ENCODE results near the gene SERPIND1. TPM values are rescaled to one million over a fixed set of nuclear protein-coding genes. Genes with fewer than 3 reads are reported as not detected.
"Not testable (repeated sequence)": the region's sequence is repeated elsewhere in the genome, so short reads cannot be mapped to it uniquely, and the experiment has no call there.

SERPIND1 gene, protein sequence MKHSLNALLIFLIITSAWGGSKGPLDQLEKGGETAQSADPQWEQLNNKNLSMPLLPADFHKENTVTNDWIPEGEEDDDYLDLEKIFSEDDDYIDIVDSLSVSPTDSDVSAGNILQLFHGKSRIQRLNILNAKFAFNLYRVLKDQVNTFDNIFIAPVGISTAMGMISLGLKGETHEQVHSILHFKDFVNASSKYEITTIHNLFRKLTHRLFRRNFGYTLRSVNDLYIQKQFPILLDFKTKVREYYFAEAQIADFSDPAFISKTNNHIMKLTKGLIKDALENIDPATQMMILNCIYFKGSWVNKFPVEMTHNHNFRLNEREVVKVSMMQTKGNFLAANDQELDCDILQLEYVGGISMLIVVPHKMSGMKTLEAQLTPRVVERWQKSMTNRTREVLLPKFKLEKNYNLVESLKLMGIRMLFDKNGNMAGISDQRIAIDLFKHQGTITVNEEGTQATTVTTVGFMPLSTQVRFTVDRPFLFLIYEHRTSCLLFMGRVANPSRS
- polyA plus RNA-seq (ENCODE audit: insufficient read length in 10 of 10) = under 1 TPM in 3 of 10 donors, not detected in 7; 0.07 to 0.55 (median 0.16) TPM
- long read RNA-seq, donor 1 = 0 reads
- long read RNA-seq, donor 2 = 0 reads
- long read RNA-seq, donor 3 = 0 reads
- long read RNA-seq, donor 4 = 0 reads
- long read RNA-seq, donor 5 = 0 reads
- long read RNA-seq, donor 6 = 0 reads
- long read RNA-seq, donor 7 = 0 reads
- long read RNA-seq, donor 8 = 0 reads
- long read RNA-seq, donor 9 = 0 reads

DNA sequence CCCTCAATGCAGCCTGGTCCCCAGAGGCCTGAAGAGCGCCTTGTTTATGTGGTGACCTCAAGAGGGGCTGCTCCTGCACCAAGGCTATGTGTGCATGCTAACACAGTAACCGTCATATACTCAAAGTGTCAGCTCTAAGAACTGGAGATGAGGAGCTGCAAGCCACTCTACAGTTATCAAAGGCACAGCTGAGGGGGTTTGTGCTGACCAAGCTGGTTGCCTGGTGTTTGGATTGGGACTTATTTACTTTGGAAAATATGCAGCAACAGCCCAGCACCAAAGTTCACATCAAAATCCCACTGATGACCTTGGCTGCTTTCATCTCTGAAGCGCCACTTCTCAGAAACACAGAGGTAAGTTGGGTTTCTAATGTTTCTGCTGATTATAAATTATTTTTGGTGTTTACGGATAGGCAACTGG lies at the start of gene SERPIND1:
TSS of gene SERPIND1 (plus strand) at position 321 of the 420 bp plus-strand sequence. CDS start 5,200 bp downstream, outside the sequence.
- DNase-seq = no peak

DNA sequence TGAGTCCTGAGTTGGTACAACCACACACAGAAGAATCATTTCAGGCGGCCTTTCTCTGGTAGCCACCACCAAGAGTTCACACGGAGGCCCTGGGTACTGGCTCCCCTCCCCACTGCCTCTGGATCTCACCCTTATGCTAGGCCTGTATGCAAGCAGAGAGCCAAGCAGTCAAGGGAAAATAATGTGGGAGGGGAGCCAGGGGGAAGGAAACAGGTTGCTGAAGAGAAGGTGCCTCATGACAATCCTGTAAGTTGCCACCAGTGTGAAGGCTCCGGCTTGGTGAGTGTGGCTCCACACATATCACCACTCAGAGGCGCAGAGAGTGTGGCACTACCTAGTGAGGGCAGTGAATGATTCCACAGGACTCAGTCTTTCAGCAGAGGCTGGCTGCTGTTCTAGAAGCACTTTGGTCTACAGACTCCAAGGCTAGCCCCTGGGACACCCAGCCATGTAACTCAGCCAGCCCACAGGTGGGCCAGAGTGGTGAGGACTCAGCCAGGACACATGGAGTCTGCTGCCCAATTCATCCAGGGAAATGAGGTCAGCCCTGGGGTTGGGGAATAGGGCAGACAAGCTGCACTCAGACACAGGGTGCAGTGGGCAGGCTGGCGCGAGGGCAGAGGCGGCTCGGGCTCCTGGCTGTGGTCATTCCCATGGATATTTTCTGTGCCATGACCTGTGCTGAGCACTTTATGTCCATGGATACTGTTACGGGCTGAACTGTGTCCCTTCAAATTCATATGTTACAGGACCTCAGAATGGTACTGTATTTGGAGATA lies 49.0 kb upstream of the SERPIND1 start:
- DNase-seq = no peak

DNA sequence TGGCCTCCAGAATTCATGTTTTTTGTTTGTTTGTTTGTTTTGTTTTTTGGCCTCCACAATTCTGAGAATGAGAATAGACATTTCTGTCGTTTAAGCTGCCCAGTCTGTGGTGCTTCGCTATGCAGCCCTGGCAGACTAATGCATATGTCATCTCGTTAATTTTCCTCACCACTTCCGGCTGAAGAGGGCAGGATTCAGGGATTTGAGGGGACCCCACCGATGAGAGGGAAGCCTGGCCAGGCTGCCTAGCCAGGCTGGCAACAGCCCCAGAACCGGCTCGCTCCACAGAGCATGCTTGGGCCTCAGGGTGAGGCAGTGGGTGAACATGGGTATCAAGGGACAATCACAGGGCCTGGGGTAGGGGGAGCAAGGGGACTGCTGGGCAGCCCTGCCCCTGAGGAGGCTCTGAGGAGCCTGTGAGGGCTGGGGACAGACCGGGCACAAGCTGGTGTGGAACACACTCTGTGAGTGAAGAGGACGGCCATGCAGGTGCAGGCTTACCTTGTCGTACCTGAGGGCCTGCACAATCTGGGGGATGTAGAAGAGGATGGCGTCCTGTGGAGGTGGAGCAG lies 47.8 kb upstream of the SERPIND1 start:
- no peak for DNase-seq

DNA sequence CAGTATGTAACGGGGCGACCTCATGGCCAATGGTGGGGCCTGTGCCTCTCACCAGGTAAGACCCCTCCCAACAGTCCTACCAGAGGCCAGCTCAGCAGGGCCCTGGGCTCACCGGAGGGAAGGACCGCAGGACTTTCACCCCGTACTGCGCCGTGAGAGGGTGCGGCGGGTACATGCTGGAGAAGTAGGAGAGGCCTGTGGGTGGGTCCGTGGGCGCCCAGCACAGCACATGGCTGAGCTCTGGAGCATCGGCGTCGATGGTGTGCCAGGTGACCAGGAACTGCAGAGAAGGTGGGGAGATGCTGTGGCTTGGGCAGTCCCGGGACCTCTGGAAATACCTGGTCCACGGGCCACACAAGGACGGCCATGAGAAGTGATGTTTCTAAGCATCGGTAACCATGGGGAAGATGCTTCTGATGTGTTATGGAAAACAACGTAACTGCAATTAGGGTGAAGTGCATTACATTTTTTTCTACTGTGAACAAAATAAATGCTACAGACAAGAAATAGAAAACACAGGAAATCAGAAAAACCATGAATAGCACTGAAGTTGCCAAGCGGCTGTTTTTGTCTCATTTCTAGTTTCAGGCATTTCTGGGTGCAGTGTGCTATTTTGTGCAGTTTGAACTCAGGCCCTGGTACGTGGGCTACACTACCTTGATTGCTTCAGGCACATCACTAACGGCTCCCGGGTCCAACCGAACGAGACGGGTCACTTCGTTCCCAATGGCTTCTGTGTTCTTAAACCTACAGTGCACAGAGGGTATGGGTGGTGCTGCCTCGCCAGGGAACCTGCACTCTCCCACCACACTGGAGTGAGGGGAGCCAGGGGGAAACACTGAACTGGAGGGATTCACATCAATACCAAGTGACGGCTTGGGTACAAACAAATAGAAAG lies 46.5 kb upstream of the SERPIND1 start:
- no peak for DNase-seq

DNA sequence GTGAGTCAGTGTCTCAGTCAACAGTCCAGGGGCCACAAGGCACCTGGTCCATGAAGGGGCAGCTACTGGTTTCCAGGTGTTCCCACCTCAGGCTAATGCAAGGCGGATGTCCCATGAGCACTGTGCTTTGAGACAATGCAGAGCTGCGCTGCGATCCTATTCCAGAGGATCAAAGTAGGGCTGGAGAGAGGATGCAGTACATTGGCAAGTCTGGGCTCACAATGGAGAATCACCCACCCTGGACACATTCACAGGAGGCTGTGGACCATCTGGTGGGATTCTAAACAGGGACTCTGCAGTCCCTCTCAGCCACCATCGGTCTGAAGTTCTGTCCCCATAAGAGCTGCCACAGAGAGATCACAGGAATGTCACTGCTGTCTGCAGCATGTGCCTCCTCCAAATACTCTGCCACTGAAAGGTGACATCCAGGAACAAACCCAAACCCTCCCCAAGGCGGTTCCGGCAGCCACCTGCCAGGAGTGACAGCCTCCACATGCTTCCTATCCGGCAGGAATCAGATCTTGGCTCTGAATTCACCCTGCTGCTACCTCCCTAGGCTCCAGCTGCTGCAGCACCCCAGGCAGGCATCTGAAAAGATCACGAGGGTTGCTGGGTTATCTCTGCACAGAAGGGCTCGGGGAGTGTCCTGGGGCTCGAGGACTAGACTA lies 45.3 kb upstream of the SERPIND1 start:
- DNase-seq = no peak

DNA sequence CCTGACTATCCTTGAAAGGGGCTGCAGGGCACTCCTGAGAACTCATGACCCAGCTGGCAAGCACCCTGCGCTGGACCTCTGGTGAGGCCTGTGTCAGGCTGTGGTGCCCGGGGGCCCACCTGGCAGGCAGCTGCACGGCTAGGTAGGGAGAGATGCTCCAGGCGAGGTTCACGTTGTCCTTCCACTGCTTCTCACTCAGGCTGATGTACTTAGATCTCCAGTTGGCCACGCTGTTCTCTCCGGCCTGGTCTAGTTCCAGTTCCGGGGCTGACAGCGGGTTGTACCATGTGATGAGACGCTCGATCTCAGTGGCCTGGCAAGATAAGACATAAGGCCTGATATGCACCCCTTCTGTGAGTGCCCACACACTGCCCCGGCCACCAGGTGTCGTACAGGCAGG lies 44.7 kb upstream of the SERPIND1 start:
- no peak for DNase-seq

DNA sequence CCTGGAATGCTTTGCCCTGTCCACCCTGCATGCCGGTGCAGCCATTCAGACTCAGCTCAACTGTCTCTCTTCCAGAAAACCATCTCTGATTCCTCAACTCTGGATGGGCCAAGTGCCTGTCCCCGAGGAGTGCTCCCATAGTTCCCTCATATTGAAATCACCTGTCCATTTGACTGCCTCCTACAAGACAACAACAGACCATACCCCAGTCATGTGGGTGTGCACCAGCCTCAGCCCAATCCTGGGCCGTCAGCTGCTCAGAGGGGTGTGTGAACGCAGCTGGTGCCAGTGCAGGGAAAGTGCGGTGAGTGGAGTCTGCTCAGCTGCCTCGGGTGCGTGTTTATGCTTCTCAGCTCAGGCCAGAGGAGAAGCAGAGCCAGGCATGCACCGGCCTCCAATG lies 41.5 kb upstream of the SERPIND1 start:
- DNase-seq = not testable (repeated sequence)

DNA sequence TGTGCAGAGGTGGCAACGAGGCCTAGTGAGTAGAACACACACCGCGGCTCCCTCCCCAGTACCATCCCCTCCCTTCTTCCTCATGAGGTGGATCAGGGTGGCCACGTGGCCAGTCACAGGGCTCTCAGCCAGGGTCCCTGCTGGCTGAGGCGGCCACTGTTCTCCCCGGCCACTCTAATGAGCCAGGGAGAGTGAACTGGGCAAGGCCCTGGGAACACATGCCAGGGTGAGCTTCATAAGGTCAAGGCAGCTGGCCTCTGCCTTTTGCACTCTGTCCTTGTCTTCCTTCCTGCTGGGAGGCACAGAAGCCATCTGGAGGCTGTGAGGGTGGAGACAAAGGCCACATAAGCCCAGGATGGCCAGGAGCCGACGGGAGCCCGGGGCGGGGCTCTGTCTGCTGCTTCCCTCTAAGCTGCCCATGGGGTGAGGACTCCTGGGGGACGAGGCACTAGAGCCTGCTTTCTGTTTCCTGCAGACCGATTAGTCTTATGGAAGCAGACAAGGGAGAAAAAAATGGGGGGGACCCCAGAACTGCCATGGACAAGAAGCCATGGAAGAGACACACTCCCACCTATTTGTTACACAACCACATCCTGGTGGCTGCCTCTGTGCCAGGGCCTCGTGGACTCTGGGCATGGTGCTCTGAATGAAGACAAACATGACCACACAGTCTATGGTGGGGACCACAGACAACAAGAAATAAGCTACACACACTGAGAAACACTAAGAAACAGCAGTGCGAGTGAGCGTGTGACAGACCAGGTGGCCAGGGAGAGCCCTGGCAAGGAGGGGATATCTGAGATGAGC lies 38.4 kb upstream of the SERPIND1 start:
- DNase-seq = not testable (repeated sequence)

DNA sequence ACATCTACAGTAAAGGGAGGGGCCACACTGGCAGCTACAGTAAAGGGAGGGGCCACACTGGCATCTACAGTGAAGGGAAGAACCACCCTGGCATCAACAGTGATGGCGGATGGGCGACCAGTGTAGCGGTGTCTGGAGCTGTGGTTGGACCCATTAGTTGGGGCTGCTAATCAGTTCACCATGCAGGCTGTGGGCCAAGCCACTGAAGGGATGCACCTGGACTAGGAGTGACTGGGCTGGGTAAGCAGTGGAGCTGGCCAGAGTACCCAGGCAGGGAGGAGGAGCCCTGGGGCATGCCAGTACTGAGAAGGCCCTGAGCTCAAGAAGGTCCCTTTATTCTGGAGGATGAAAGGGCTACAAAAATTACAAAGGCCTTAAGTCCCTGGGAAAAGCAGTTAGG lies 37.0 kb upstream of the SERPIND1 start:
- DNase-seq = not testable (repeated sequence)

DNA sequence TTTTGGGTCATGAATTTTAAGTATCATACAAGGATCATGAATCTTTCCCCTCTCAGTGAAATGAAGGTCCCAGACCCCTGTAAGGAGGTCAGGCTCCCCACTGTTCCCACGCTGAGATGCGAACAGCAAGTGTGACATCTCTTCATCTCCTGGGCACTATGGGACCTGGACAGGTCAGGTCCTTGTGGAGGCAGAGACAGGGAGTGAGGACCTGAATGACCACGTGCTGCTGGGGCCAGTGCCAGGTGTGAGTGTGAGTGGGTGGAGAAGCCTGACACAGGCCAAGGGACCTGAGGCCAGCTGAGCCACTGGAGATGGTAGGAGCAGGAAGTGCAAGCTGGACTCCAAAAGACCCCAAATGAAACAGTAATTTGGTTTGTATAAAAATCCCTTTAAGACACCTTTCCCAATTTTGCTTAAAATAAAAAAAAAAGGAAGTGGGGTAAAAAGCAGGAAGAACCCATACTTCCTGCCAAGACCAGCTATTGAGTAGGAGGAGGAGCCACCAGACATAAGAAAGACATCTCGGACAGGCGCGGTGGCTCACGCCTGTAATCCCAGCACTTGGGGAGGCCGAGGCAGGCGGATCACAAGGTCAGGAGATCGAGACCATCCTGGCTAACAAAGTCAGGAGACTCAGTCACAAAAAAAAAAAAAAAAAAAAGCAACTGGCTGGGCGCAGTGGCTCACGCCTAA lies 35.4 kb upstream of the SERPIND1 start:
- no peak for DNase-seq

DNA sequence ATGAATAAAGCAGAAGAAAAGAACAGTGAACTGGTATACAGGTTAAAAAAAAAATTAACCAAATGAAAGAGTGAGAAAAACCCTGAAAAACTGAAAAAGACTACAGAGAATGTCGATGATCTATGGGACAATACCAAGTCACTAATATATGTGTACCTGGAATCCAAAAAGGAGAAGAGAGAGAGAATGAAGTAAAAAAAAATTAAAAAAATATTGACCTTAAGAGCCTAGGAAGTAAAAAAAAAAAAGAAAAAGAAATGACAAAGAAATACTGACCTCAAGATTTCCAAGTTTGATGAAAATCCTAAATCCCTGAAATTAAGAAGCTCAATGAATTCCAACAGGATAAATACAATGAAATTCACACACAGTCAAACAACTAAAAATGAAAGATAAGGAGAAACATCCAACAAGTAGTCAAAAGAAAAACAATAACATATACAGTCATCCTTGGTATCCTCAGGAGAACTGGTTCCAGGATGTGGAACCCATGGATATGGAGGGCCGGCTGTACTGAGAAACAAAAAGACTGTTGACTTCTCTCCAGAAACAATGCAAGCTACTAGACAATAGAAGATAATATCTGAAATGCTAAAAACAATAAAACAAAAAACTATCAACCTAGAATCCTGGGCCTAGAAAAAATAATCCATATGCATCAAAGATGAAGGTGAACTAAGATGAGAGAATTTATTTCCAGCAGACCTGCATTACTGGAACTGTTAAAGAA lies 33.5 kb upstream of the SERPIND1 start:
- DNase-seq = no peak

DNA sequence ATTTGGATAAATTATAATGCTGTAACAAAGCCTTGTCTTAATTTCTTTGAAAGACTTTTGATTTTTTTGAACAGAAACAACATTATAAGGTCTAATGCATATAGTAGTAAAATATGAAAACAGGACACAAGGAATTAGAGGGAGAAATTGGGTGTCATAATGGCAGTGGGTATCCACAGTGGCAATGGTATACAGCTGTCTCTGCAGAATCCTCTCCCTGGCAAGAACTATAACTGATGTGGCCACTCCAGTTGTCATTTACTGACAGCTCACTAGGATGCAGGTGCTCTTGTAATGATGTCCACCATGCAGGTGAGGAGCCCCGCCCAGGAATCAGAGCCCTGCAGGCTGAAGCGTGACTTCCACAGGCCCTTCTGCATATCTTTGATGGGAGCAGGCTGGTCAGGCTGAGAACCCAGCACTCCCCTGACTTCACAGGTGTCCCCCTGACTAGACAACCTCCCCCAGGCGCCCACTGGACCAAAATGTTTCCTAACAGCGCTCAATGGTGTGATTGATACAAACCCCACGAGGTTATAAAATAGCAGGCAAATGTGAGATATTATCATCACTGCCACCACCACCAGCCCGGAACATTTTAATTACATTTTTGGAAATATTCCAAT lies 32.8 kb upstream of the SERPIND1 start:
- no peak for DNase-seq

DNA sequence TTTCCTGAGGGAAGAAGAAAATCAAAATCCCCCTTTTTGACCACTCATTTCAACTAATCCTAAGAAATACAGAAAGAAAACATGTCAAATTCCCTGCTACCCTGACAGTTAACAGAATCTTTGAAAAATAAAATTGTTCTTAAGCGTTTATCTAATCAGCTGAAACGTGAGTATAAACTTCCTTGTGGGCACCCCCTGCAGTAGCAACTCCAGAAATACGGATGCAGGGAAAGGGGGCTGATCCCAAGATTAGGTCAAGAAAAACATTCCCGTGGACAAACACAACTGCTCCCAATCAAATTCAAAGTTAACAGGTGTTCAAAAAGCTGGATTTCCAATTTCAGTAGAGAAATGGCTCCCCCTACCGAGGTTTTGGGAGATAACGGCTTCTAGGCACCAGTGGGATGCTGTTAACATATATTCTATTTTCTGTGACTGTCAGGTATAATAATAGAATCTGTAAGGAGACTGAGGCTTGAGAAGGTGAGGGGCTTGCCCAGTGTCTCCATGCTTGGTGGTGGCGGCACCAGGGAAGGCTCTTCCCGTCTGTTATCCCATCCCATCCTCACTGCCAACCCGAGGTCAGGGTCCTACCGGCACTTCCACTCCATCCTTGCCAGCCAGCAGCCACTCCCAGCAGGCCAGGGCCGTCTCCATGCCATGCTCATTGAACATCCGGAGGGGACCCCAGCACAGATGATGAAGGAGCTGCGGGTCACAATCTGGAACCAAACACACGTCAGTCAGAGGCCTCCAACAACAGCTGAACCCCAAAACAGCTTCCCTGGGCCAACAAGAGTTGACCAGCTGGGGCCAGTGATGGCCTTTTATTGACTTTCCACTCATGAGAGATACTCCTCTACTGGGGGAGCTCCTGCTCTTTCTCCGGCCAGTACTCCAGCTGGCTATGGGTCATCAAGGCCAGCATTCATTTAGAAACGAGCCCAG lies 32.0 kb upstream of the SERPIND1 start:
- DNase-seq = peak; percentile 9 to 26 (median 14)

DNA sequence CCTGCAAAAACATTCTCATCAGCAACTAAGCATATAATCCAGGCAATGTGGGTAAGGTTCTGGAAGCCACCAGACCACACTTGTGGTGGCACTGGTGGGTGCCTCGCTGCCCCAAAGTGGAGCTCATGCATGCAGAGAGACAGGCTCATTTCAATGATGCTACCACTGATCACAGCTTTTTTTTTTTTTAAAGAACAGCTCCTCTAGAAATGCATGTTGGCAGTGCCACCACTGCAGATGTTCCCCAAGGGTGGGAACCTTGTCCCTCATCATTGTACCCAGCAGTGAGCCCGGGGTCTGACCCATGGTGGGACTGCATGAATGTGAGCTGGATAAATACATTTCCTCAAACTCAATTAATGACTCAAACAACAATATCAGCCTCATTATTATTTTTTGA lies 31.1 kb upstream of the SERPIND1 start:
- DNase-seq = no peak

DNA sequence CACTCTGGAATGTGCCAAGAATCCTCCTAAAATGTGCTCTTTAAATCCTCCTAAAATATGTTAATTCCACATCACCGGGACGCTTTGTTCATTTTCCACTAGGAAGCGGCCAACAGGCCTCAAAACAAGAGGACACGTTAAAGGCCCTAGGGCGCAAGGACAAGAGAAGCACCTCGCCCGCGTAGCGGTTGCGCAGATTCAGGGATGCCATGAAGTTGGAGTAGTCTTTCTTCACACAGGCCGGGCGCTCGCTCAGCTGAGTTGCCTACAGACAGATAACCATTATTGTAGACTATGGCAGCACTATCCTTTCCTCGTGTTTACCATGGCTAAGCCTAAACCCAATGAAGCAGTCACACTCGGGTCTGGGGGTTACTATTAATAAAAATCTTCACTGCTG lies 29.5 kb upstream of the SERPIND1 start:
- no peak for DNase-seq

DNA sequence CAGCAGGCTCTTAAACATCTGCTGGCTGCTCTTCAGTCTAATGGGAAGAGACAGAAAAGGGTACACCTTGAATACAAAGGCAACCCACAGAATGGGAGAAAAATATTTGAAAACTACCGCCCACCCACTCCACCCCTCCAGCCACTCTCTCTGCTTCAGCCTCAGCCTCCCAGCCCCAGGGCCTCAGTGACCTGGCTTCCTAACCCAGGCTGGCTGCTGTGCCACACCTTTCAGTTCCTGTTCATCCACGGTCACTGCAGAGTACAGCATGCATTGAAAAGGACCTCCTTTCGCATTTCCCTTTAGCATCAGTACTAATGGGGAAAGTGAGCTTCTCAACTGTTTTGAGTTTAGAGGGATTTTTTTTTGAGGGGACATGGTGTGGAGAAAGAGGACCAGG lies 28.8 kb upstream of the SERPIND1 start:
- DNase-seq = no peak
